ENCODE measurements around the gene ZMIZ1.

DNA sequence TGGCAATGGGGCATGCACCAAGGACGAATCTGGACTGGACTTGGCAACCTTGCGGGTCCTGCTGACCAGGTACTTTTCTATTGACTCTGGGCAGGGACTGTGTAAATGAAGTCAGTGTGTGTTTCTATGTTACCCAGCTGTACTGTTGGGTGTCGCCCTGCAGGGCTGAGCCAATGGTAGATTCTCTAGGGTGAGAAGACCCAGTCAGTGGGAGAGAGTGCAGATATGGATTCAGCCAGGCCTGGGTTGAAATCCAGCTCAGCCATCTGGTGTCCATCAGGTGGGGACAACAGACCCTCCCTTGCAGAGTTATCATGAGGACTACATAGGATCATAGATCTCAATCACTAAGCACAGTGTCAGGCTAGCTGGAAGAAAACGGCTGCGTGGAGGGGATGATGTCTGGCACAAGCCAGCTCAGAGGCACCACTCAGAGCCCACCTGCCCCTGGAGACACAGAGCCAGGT, 273.6 kb downstream of the ZMIZ1 start:
- TF ChIP-seq ZNF544 (tag by site-specific recombination; IDR thresholded peaks at IDR 0.05) (no peak), YY1 (tag by site-specific recombination; IDR thresholded peaks at IDR 0.05) (no peak), ZBTB7A (tag by site-specific recombination; IDR thresholded peaks at IDR 0.05; ENCODE audit: low read depth) (no peak), TCF7L2 (IDR thresholded peaks at IDR 0.05; ENCODE audit: borderline replicate concordance, low read depth, low read length) (no peak), RBAK (tag by site-specific recombination; IDR thresholded peaks at IDR 0.05) (no peak), WT1 (tag by site-specific recombination; IDR thresholded peaks at IDR 0.05) (no peak)
- TF ChIP-seq, protein P1, sequence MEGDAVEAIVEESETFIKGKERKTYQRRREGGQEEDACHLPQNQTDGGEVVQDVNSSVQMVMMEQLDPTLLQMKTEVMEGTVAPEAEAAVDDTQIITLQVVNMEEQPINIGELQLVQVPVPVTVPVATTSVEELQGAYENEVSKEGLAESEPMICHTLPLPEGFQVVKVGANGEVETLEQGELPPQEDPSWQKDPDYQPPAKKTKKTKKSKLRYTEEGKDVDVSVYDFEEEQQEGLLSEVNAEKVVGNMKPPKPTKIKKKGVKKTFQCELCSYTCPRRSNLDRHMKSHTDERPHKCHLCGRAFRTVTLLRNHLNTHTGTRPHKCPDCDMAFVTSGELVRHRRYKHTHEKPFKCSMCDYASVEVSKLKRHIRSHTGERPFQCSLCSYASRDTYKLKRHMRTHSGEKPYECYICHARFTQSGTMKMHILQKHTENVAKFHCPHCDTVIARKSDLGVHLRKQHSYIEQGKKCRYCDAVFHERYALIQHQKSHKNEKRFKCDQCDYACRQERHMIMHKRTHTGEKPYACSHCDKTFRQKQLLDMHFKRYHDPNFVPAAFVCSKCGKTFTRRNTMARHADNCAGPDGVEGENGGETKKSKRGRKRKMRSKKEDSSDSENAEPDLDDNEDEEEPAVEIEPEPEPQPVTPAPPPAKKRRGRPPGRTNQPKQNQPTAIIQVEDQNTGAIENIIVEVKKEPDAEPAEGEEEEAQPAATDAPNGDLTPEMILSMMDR (tag by site-specific recombination; IDR thresholded peaks at IDR 0.05) = no peak

Data from HEK293 (cell line).